ENCODE results near the gene SPOUT1. TPM values are rescaled to one million over a fixed set of nuclear protein-coding genes. Genes with fewer than 3 reads are reported as not detected.
"Not testable (repeated sequence)": the region's sequence is repeated elsewhere in the genome, so short reads cannot be mapped to it uniquely, and the experiment has no call there.

The SPOUT1 gene
- total RNA-seq, 6 experiments from 2014 or later, result 14.5 to 37.8 (median 24.5) TPM

DNA sequence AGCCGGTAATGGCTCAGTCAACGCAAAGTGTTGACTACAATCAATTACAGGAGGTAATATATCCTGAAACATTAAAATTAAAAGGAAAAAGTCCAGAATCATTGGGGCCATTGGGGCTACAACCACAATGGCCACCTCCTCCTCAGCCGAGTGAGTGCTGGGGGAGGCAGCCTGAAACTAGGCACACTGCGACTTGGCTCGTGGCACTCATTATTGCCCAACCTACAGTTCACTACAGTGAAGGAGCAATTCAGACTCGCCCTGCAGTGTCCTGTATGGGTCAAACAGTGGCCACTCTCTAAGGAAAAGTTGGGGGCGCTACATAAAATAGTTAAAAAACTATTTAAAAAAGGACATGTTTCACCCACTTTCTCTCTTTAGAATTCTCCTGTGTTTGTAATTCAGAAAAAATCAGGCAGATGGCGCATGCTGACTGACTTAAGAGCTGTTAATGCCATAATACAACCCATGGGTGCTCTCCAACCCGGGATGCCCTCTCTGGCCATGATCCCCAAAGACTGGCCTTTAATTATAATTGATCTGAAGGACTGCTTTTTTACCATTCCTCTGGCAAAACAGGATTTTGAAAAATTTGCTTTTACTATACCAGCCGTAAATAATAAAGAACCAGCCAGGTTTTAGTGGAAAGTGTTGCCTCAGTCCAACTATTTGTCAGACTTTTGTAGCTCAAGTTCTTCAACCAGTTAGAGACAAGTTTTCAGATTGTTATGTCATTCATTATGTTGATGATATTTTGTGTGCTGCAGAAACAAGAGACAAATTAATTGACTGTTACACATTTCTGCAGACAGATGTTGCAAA is 22.4 kb upstream of the SPOUT1 start:
- H3K27ac ChIP-seq; H3K9me3 ChIP-seq; H3K4me1 ChIP-seq; H3K4me3 ChIP-seq; H3K27me3 ChIP-seq; intact Hi-C loops (cut with DNase I); H3K36me3 ChIP-seq: not testable (repeated sequence)
- TF ChIP-seq, protein P1, sequence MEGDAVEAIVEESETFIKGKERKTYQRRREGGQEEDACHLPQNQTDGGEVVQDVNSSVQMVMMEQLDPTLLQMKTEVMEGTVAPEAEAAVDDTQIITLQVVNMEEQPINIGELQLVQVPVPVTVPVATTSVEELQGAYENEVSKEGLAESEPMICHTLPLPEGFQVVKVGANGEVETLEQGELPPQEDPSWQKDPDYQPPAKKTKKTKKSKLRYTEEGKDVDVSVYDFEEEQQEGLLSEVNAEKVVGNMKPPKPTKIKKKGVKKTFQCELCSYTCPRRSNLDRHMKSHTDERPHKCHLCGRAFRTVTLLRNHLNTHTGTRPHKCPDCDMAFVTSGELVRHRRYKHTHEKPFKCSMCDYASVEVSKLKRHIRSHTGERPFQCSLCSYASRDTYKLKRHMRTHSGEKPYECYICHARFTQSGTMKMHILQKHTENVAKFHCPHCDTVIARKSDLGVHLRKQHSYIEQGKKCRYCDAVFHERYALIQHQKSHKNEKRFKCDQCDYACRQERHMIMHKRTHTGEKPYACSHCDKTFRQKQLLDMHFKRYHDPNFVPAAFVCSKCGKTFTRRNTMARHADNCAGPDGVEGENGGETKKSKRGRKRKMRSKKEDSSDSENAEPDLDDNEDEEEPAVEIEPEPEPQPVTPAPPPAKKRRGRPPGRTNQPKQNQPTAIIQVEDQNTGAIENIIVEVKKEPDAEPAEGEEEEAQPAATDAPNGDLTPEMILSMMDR (IDR thresholded peaks at IDR 0.05), result peak; percentile 59 to 69 (median 64)
- peak; percentile 26 to 64 (median 31) for DNase-seq
- peak; percentile 70 to 81 (median 78) for ATAC-seq
- 36% methylated on average over 10 of the region's 10 CpGs for WGBS (ENCODE audit: insufficient coverage, low coverage, low lambda C conversion rate, missing lambda C conversion rate)

DNA sequence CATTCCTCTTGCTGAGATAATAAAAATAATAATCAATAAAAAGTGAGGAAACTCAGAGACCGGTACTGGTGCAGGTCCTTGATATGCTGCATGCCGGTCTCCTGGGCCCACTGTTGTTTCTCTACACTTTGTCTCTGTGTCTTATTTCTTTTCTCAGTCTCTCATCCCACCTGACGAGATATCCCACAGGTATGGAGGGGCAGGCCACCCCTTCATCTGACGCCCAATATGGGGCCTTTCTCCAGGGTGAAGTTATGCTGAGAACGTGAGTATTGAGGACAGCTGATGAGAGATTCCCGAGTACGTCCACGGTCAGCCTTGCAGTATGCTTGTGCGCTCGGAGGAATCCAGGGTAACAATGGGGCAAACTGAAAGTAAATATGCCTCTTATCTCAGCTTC is 21.4 kb upstream of the SPOUT1 start:
- intact Hi-C loops (cut with DNase I); H3K27me3 ChIP-seq; H3K4me1 ChIP-seq; H3K4me3 ChIP-seq; H3K27ac ChIP-seq; H3K9me3 ChIP-seq; ATAC-seq; H3K36me3 ChIP-seq: not testable (repeated sequence)
- 95% methylated on average over 10 of the region's 10 CpGs for WGBS (ENCODE audit: insufficient coverage, low coverage, low lambda C conversion rate, missing lambda C conversion rate)
- DNase-seq, result peak in 1 of 3 donors; percentile 11

DNA sequence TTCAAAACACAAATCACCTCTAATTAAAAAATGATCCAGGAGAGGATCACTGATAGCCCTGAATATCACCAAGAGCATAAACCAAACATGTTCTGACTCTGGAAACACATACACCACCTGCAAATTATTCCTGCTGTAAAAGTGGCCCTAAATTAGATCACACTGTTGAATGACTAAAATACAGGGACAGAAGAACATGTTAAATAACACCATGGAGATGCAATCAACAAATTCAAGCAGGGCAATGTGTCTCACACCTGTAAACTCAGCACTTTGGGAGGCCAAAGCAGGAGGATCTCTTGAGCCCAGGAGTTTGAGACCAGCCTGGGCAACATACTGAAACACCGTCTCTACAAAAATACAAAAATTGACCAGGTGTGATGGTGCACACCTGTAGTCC is 18.2 kb upstream of the SPOUT1 start:
- Histone ChIP-seq H3K36me3 (no peaks in the 10 kb centered on the region), H3K4me1 (peaks cover 0 to 4% (median 0%) of the 10 kb centered on the region in 4 donors), H3K9me3 (no peaks in the 10 kb centered on the region), H3K4me3 (no peak overlapping the region), H3K27ac (no peak overlapping the region), H3K27me3 (no peaks in the 10 kb centered on the region)
- 86% methylated on average over 1 of the region's 1 CpG for WGBS (ENCODE audit: insufficient coverage, low coverage, low lambda C conversion rate, missing lambda C conversion rate)
- ATAC-seq (no peak), DNase-seq (no peak)
- intact Hi-C loops (cut with DNase I), result no loop called here
- TF ChIP-seq, protein P1 (IDR thresholded peaks at IDR 0.05), result no peak
- no peak for TF ChIP-seq POLR2A (IDR thresholded peaks at IDR 0.05)

DNA sequence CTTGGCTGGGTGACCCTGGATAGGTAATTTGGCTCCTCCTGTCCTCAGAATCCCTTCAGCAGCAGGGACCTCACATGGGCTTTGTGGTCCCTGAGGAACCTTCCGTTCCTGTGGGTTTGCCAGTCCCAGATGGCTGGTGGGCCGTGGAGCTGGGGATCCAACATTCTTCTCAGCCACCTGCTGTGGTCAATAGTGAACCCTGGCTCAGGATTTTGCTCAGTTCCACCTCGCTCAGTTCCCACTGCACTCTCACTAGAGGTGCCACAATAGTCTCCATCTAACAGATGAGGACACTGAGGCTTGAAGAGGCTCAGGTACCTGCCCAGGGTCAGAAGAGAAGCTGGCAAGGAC is 17.1 kb upstream of the SPOUT1 start:
- no peaks in the 10 kb centered on the region for H3K27me3 ChIP-seq
- 92% methylated on average over 2 of the region's 3 CpGs for WGBS (ENCODE audit: insufficient coverage, low coverage, low lambda C conversion rate, missing lambda C conversion rate)
- DNase-seq (peak in 1 of 3 donors; percentile 11), ATAC-seq (peak in 1 of 4 donors; percentile 15)
- no peak overlapping the region for H3K27ac ChIP-seq
- intact Hi-C loops (cut with DNase I), result no loop called here
- TF ChIP-seq, protein P1 (IDR thresholded peaks at IDR 0.05), result no peak
- no peak for TF ChIP-seq POLR2A (IDR thresholded peaks at IDR 0.05)
- no peaks in the 10 kb centered on the region for H3K9me3 ChIP-seq
- H3K4me3 ChIP-seq, result no peak overlapping the region
- H3K36me3 ChIP-seq, result no peaks in the 10 kb centered on the region
- no peaks in the 10 kb centered on the region for H3K4me1 ChIP-seq

DNA sequence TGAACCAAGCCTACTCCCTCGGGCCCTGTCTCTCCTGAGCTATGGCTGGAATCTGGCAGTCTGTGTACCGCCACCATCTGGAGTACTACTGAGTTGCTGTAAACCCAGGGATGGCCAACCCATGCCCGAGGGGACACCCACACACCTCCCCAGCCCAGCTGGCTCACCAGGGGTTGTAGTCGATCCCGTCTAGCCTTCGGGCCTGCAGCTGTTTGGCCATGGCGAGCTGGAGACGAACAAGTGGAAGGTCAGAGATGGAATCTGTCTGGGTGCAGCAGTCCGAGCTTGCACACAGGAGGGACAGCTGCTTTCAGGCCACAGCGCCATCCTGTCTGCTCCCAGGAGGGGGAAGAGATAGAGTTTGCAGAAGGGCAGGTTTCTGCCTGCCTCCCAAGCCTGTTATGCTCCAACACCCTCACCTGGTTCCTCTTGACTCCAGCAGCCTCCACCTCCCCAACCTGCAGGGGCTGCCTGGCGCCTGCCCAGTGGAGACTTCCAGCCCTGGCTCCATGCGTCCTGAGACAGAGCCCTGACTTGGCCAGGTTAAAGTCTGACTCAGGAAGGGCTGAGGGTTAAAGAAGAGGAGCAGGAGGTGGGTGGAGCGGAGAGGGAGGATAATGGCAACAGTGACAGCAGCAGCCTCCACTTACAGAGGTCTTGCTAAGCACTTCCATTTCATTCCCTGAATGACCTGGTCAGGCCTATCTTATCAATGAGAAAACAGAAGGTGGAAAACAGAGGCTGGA is 15.8 kb upstream of the SPOUT1 start:
- no peak for TF ChIP-seq POLR2A (IDR thresholded peaks at IDR 0.05)
- TF ChIP-seq, protein P1 (IDR thresholded peaks at IDR 0.05), result no peak
- Histone ChIP-seq H3K4me3 (no peak overlapping the region), H3K9me3 (no peaks in the 10 kb centered on the region), H3K27ac (no peak overlapping the region), H3K27me3 (no peaks in the 10 kb centered on the region), H3K4me1 (peaks cover 0 to 3% (median 0%) of the 10 kb centered on the region in 4 donors), H3K36me3 (no peaks in the 10 kb centered on the region)
- peak in 1 of 3 donors; percentile 42 for DNase-seq
- intact Hi-C loops (cut with DNase I), result no loop called here
- WGBS (ENCODE audit: insufficient coverage, low coverage, low lambda C conversion rate, missing lambda C conversion rate), result 81% methylated on average over 3 of the region's 13 CpGs
- ATAC-seq, result peak in 2 of 4 donors; percentile 15 to 21

DNA sequence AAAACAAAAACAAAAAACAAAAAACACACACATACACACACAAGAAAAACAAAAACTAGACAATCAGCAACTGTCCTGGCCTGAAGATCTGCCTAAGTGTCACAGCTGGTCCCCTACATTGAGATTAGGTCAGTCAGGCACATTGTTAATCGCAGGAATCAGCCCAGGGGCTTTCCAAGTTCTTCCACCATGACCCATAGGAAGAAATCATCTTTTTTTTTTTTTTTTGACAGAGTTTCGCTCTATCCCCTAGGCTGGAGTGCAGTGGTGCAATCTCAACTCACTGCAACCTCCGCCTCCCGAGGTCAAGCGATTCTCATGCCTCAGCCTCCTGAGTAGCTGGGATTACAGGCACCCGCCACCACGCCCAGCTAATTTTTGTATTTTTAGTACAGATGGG is 13.6 kb upstream of the SPOUT1 start:
- H3K9me3 ChIP-seq; H3K4me1 ChIP-seq; H3K4me3 ChIP-seq; H3K27ac ChIP-seq; intact Hi-C loops (cut with DNase I); DNase-seq; ATAC-seq; H3K36me3 ChIP-seq; H3K27me3 ChIP-seq: not testable (repeated sequence)
- 93% methylated on average over 7 of the region's 7 CpGs for WGBS (ENCODE audit: insufficient coverage, low coverage, low lambda C conversion rate, missing lambda C conversion rate)

Measured in right lobe of liver (tissue), 6 donors.